Measurements from ENCODE around the gene UBXN1.

UBXN1 gene

GRCh38 chr11:62632492-62632891, 46.4 kb downstream of the UBXN1 start:
- DNase-seq: no peak

DNA sequence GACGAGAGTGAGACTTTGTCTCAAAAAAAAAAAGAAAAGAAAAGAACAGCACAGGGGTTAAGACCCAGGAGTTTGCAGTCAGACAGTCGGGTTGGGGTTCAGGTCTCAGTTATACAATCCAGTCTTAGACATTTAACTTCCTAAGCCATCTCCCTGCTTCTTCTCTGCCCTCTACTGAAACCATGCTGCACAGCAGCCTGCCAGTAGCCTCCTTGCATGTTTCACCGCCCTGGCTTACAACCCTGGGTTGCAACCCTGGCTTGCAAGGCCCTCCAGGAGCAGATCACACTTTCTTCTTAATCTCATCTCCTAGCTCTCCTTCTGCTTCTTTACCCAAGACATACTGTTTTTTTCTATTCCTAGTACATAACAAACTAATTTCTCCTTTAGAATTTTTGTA, 51.2 kb downstream of the UBXN1 start:
- no peak for DNase-seq
